NCI-H1417 (cell line): ENCODE measurements around the gene HMOX2.

ENCODE experiments used
- DNase-seq, 3 experiments: peaks; one replicate each; lab custom pipeline; 2025; lab: John Stamatoyannopoulos, UW

The HMOX2 gene

GRCh38 chr16:4556580-4556979 lies 80.4 kb downstream of the HMOX2 start:
- DNase-seq, result no peak

- no peak for DNase-seq
Measured at GRCh38 chr16:4557973-4558372, 81.8 kb downstream of the HMOX2 start.
